MG63 (cell line): ENCODE data around the gene GUSB. TPM values are rescaled to one million over a fixed set of nuclear protein-coding genes. Genes with fewer than 3 reads are reported as not detected.
A peak's percentile ranks its signal among the peaks of the same experiment; 100 is the strongest.
"Not testable (repeated sequence)": the region's sequence is repeated elsewhere in the genome, so short reads cannot be mapped to it uniquely, and the experiment has no call there.

ENCODE experiments used
- DNase-seq: peaks from one replicate; pipeline ENCODE4 v3.0.0-alpha.2; 2020
- H3K27me3 ChIP-seq: fragments of 250-450 bp; sonication (Bioruptor Pico); 2 replicates; pipeline ENCODE4 v1.5.1; 2020; ENCODE audit warnings: mild to moderate bottlenecking, moderate library complexity
- H3K36me3 ChIP-seq: fragments of 250-450 bp; sonication (Bioruptor Pico); 2 replicates; pipeline ENCODE4 v1.5.1; 2020; ENCODE audit warnings: mild to moderate bottlenecking, moderate library complexity
- H3K4me3 ChIP-seq: fragments of 250-450 bp; sonication (Bioruptor Pico); 2 replicates; pipeline ENCODE4 v1.5.1; 2020; ENCODE audit warnings: mild to moderate bottlenecking, moderate library complexity
- H3K9me3 ChIP-seq: fragments of 250-450 bp; sonication (Bioruptor Pico); 2 replicates; pipeline ENCODE4 v1.5.1; 2020; ENCODE audit warnings: mild to moderate bottlenecking, moderate library complexity
- total RNA-seq: library from RNA; depleted of rRNA; stranded (reverse); fragments of >200 nt; shearing (Covaris generic); gene quantifications from 2 replicates; pipeline ENCODE4 v1.2.3, GENCODE V29; 2014; ENCODE audit warnings: low replicate concordance

The GUSB gene
- total RNA-seq, 1 experiment from 2014 or later, result 27.0 TPM

- Histone ChIP-seq H3K4me3 (no peak overlapping the region), H3K36me3 (peaks cover 28% of the 10 kb centered on the region), H3K27me3 (no peaks in the 10 kb centered on the region), H3K9me3 (no peaks in the 10 kb centered on the region)
- DNase-seq, result no peak
These were observed 26.3 kb downstream of the GUSB start for GRCh38 chr7:65955718-65956117.

GRCh38 chr7:65953890-65954450 is 28.0 kb downstream of the GUSB start:
- Histone ChIP-seq H3K36me3 (peaks cover 16% of the 10 kb centered on the region), H3K4me3 (no peak overlapping the region), H3K9me3 (no peaks in the 10 kb centered on the region), H3K27me3 (no peaks in the 10 kb centered on the region)
- DNase-seq, result no peak

GRCh38 chr7:65953001-65953720 is 28.9 kb downstream of the GUSB start:
- Histone ChIP-seq H3K36me3 (peaks cover 12% of the 10 kb centered on the region), H3K9me3 (no peaks in the 10 kb centered on the region), H3K27me3 (no peaks in the 10 kb centered on the region), H3K4me3 (no peak overlapping the region)
- no peak for DNase-seq

- no peak for DNase-seq
- H3K4me3 ChIP-seq, result no peak overlapping the region
- no peaks in the 10 kb centered on the region for H3K27me3 ChIP-seq
- H3K9me3 ChIP-seq, result no peaks in the 10 kb centered on the region
- H3K36me3 ChIP-seq, result peaks cover 9% of the 10 kb centered on the region
These were observed 30.0 kb downstream of the GUSB start for GRCh38 chr7:65951837-65952578.

DNA sequence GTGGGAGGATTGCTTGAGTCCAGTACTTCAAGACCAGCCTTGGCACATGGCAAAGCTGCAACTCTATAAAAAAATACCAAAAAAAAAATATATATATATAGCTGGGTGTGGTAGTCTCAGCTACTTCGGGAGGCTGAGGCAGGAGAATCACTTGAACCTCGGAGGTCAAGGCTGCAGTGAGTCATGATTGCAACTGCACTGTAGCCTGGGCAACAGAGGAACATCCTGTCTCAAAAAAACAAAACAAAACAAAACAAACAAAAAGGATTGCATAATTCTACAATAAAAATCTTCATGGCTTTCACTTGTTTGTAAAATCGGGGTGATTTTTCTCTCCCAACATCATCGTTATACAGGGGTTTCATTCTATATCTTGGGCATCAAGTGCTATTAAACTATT is 35.1 kb downstream of the GUSB start:
- no peaks in the 10 kb centered on the region for H3K27me3 ChIP-seq
- no peaks in the 10 kb centered on the region for H3K9me3 ChIP-seq
- peak; percentile 40 for DNase-seq
- H3K4me3 ChIP-seq, result no peak overlapping the region
- H3K36me3 ChIP-seq, result no peaks in the 10 kb centered on the region

GRCh38 chr7:65945787-65946186 is 36.2 kb downstream of the GUSB start:
- not testable (repeated sequence) for H3K36me3 ChIP-seq, H3K9me3 ChIP-seq, DNase-seq, H3K4me3 ChIP-seq, H3K27me3 ChIP-seq

GRCh38 chr7:65938336-65938895 is 43.6 kb downstream of the GUSB start:
- DNase-seq, result no peak
- Histone ChIP-seq H3K9me3 (no peaks in the 10 kb centered on the region), H3K36me3 (0 out of 2 replicates have a peak, but pooled peaks cover 3% of the 10 kb centered on the region), H3K27me3 (no peaks in the 10 kb centered on the region), H3K4me3 (no peak overlapping the region)

DNA sequence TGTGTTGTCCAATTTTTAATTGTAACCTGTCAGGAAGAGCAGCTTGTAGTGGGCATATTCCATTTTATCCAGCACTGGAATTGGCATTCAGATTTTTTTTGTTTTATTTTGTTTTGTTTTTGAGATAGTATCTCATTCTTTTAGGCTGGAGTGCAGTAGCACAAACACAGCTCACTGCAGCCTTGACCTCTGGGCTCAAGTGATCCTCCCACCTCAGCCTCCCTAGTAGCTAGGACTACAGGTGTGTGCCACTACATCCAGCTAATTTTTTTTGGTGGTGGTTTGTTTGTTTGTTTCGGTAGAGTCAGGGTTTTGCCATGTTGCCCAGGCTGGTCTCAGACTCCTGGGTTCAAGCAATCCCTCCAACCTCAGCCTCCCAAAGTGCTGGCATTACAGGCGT is 44.7 kb downstream of the GUSB start:
- DNase-seq, result no peak
- Histone ChIP-seq H3K27me3 (no peaks in the 10 kb centered on the region), H3K9me3 (no peaks in the 10 kb centered on the region), H3K36me3 (0 out of 2 replicates have a peak, but pooled peaks cover 3% of the 10 kb centered on the region), H3K4me3 (no peak overlapping the region)

GRCh38 chr7:65931685-65932084 is 50.3 kb downstream of the GUSB start:
- Histone ChIP-seq H3K27me3 (no peaks in the 10 kb centered on the region), H3K4me3 (no peak overlapping the region), H3K36me3 (no peaks in the 10 kb centered on the region), H3K9me3 (no peaks in the 10 kb centered on the region)
- DNase-seq, result no peak

- no peak for DNase-seq
- Histone ChIP-seq H3K36me3 (no peaks in the 10 kb centered on the region), H3K4me3 (no peak overlapping the region), H3K27me3 (no peaks in the 10 kb centered on the region), H3K9me3 (no peaks in the 10 kb centered on the region)
These were observed 54.2 kb downstream of the GUSB start for GRCh38 chr7:65927489-65928448.

DNA sequence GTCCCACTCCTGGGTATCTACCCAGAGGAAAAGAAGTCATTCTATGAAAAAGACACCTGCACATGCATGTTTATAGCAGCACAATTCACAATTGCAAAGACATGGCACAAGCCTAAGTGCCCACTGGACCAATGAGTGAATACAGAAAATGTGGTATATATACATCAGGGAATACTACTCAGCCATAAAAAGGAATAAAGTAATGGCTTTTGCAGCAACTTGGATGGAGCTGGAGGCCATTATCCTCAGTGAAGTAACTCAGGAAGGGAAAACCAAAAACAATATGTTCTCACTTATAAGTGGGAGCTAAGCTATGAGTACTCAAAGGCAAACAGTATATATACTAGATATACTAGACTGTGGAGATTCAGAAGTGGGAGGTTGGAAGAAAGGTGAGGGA is 55.4 kb downstream of the GUSB start:
- H3K27me3 ChIP-seq, result no peaks in the 10 kb centered on the region
- DNase-seq, result no peak
- H3K36me3 ChIP-seq, result no peaks in the 10 kb centered on the region

GRCh38 chr7:65925040-65925439 is 57.0 kb downstream of the GUSB start:
- Histone ChIP-seq H3K9me3 (no peaks in the 10 kb centered on the region), H3K36me3 (no peaks in the 10 kb centered on the region), H3K4me3 (no peak overlapping the region), H3K27me3 (no peaks in the 10 kb centered on the region)
- no peak for DNase-seq

More for the DNA sequence above, 55.4 kb downstream of the GUSB start:
- Histone ChIP-seq H3K4me3 (no peak overlapping the region), H3K9me3 (no peaks in the 10 kb centered on the region)

- Histone ChIP-seq H3K9me3 (no peaks in the 10 kb centered on the region), H3K4me3 (no peak overlapping the region), H3K36me3 (no peaks in the 10 kb centered on the region), H3K27me3 (no peaks in the 10 kb centered on the region)
- no peak for DNase-seq
These were observed 57.8 kb downstream of the GUSB start for GRCh38 chr7:65924193-65924592.

DNA sequence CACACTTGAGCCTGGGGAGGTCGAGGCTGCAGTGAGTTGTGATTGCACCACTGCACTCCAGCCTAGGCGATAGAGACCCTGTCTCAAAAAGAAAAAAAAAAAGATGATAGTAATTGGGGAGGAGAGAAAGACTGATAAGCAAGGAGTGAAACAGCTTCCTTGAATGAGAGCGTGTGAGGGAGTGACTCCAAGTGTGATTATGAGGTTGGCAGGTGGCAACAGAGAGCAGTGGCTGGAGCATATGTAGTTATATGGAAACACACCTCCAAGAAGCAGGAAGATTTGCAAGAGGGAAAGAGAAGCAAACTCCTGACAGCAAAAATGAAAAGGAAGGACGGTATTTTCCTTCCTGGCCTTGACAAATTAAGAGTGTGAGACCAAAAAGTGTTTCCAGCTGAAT is 58.7 kb downstream of the GUSB start:
- DNase-seq, result no peak
- H3K9me3 ChIP-seq, result no peaks in the 10 kb centered on the region
- H3K36me3 ChIP-seq, result no peaks in the 10 kb centered on the region
- H3K27me3 ChIP-seq, result no peaks in the 10 kb centered on the region
- H3K4me3 ChIP-seq, result no peak overlapping the region

GRCh38 chr7:65915921-65916657 is 65.9 kb downstream of the GUSB start:
- no peaks in the 10 kb centered on the region for H3K27me3 ChIP-seq
- DNase-seq, result no peak
- H3K36me3 ChIP-seq, result no peaks in the 10 kb centered on the region
- H3K4me3 ChIP-seq, result no peak overlapping the region
- H3K9me3 ChIP-seq, result no peaks in the 10 kb centered on the region

DNA sequence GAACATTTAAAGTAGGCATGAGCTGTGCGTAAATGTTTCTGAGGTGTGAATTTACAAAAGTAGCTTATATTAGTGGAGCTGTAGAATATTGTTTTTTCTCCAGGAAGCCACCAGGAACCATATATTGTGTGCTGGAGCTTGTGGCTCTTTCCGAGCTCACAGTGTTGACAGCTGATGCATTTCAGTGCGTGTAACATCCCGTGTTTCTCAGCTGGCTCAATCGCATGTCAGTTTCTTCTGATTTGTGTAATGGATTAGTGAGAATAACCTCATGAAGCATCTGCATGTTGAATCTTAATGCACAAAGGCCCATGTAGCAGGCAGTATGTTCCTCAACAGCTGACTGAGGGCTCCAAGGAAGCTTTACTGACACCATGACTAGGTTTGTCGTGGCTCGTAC is 69.8 kb downstream of the GUSB start:
- no peaks in the 10 kb centered on the region for H3K36me3 ChIP-seq
- no peak overlapping the region for H3K4me3 ChIP-seq
- no peaks in the 10 kb centered on the region for H3K9me3 ChIP-seq
- no peaks in the 10 kb centered on the region for H3K27me3 ChIP-seq
- no peak for DNase-seq
